Ishikawa (cell line): ENCODE data around the gene PRRT1B.
A peak's percentile ranks its signal among the peaks of the same experiment; 100 is the strongest.

Experiments used
- CEBPB ChIP-seq: IDR thresholded peaks from 2 replicates; pipeline ENCODE4 v1.6.1; 2012
- CREB1 ChIP-seq: IDR thresholded peaks from 2 replicates; pipeline ENCODE4 v1.6.1; 2012; ENCODE audit warnings: low read depth
- EGR1 ChIP-seq: IDR thresholded peaks from 2 replicates; pipeline ENCODE4 v1.6.1; 2012
- EP300 ChIP-seq: IDR thresholded peaks from 2 replicates; pipeline ENCODE4 v1.6.1; 2012; ENCODE audit warnings: borderline replicate concordance
- FOXM1 ChIP-seq: IDR thresholded peaks from 2 replicates; pipeline ENCODE4 v1.6.1; 2012; ENCODE audit warnings: low read depth, borderline replicate concordance
- MAX ChIP-seq: IDR thresholded peaks from 2 replicates; pipeline ENCODE4 v1.6.1; 2012
- NFIC ChIP-seq: IDR thresholded peaks from 2 replicates; pipeline ENCODE4 v1.6.1; 2012
- RAD21 ChIP-seq: IDR thresholded peaks from 2 replicates; pipeline ENCODE4 v1.6.1; 2012; ENCODE audit warnings: low read depth
- REST ChIP-seq: IDR thresholded peaks from 2 replicates; pipeline ENCODE4 v1.6.1; 2012; ENCODE audit warnings: low read depth, mild to moderate bottlenecking
- TAF1 ChIP-seq: IDR thresholded peaks from 2 replicates; pipeline ENCODE4 v1.6.1; 2012; ENCODE audit warnings: low read depth, mild to moderate bottlenecking
- TCF12 ChIP-seq: IDR thresholded peaks from 2 replicates; pipeline ENCODE4 v1.6.1; 2012; ENCODE audit warnings: low read depth
- TEAD4 ChIP-seq: IDR thresholded peaks from 2 replicates; pipeline ENCODE4 v1.6.1; 2012
- USF1 ChIP-seq: IDR thresholded peaks from 2 replicates; pipeline ENCODE4 v1.6.1; 2012
- YY1 ChIP-seq: IDR thresholded peaks from 2 replicates; pipeline ENCODE4 v1.6.1; 2012; ENCODE audit warnings: low read depth
- ZBTB7A ChIP-seq: IDR thresholded peaks from 2 replicates; pipeline ENCODE4 v1.6.1; 2012; ENCODE audit warnings: low read depth

PRRT1B gene

GRCh38 chr9:131562032-131562959 lies 17.0 kb downstream of the PRRT1B start:
- no peak for TF ChIP-seq CREB1
- TF ChIP-seq ZBTB7A = 0 out of 2 replicates have a peak, but pooled peaks have one; percentile 48
- no peak for TF ChIP-seq REST
- peak; percentile 1; the same call in 1 of the 2 replicates for TF ChIP-seq RAD21
- TF ChIP-seq NFIC = 0 out of 2 replicates have a peak, but pooled peaks have one; percentile 26
- TF ChIP-seq MAX = no peak
- TF ChIP-seq TEAD4 = peak; percentile 43
- peak; percentile 55 for TF ChIP-seq CEBPB

- TF ChIP-seq NFIC (no peak), TEAD4 (no peak), FOXM1 (no peak), CREB1 (no peak), EP300 (no peak), MAX (no peak), USF1 (no peak), TCF12 (no peak)
Observed at GRCh38 chr9:131565369-131565768, 20.0 kb downstream of the PRRT1B start.

GRCh38 chr9:131566158-131566557 lies 20.8 kb downstream of the PRRT1B start:
- no peak for TF ChIP-seq MAX
- TF ChIP-seq TEAD4 = no peak
- TF ChIP-seq CREB1 = no peak
- no peak for TF ChIP-seq TCF12
- TF ChIP-seq EGR1 = no peak
- TF ChIP-seq CEBPB = no peak
- TF ChIP-seq ZBTB7A = no peak
- no peak for TF ChIP-seq USF1
- TF ChIP-seq REST = no peak
- TF ChIP-seq NFIC = no peak
- no peak for TF ChIP-seq TAF1
- no peak for TF ChIP-seq YY1
- no peak for TF ChIP-seq RAD21
- TF ChIP-seq EP300 = no peak

GRCh38 chr9:131567910-131568309 lies 22.6 kb downstream of the PRRT1B start:
- TF ChIP-seq NFIC = no peak
- TF ChIP-seq TEAD4 = no peak
- TF ChIP-seq YY1 = no peak
- no peak for TF ChIP-seq REST
- no peak for TF ChIP-seq ZBTB7A
- TF ChIP-seq EGR1 = no peak
- no peak for TF ChIP-seq USF1
- TF ChIP-seq TCF12 = no peak
- TF ChIP-seq CREB1 = no peak
- TF ChIP-seq TAF1 = no peak
- TF ChIP-seq MAX = no peak
- TF ChIP-seq FOXM1 = no peak
- TF ChIP-seq RAD21 = no peak
- no peak for TF ChIP-seq CEBPB
- TF ChIP-seq EP300 = no peak
